Muscle layer of duodenum (tissue), 2 donors: ENCODE measurements around the gene LHFPL6.
A peak's percentile ranks its signal among the peaks of the same experiment; 100 is the strongest.

Experiments
- H3K27ac ChIP-seq: one replicate; pipeline ENCODE4 v1.7.0; 2013; ENCODE audit warnings: mild to moderate bottlenecking, low read length
- H3K27me3 ChIP-seq: one replicate; pipeline ENCODE4 v1.7.0; 2013; ENCODE audit warnings: low read depth, mild to moderate bottlenecking, control low read depth, low read length
- H3K36me3 ChIP-seq, 2 donors: one replicate each; pipeline ENCODE4 v1.7.0; 2013; ENCODE audit warnings: low read length in 2 of 2, control low read depth in 1 of 2, mild to moderate bottlenecking in 1 of 2; ENCODE audit not compliant: insufficient read depth in 2 of 2, control insufficient read depth in 1 of 2
- H3K4me1 ChIP-seq, 2 donors: one replicate each; pipeline ENCODE4 v1.7.0; 2013; ENCODE audit warnings: low read length in 2 of 2, mild to moderate bottlenecking in 2 of 2, control low read depth in 1 of 2, moderate library complexity in 1 of 2; ENCODE audit not compliant: insufficient read depth in 2 of 2, control insufficient read depth in 1 of 2
- H3K4me3 ChIP-seq, 2 donors: one replicate each; pipeline ENCODE4 v1.7.0; 2013; ENCODE audit warnings: low read length in 2 of 2, low read depth in 1 of 2, mild to moderate bottlenecking in 1 of 2
- H3K9me3 ChIP-seq, 2 donors: one replicate each; pipeline ENCODE4 v1.7.0; 2013; ENCODE audit warnings: low read length in 2 of 2, control low read depth in 1 of 2, mild to moderate bottlenecking in 1 of 2; ENCODE audit not compliant: control insufficient read depth in 1 of 2
- donor health status: healthy.

The LHFPL6 gene

GRCh38 chr13:39457274-39457673, 145.7 kb downstream of the LHFPL6 start:
- Histone ChIP-seq H3K4me1 (peaks cover 5 to 9% of the 10 kb centered on the region in 2 donors), H3K27me3 (no peaks in the 10 kb centered on the region), H3K9me3 (peaks cover 0 to 4% of the 10 kb centered on the region in 2 donors), H3K27ac (no peak overlapping the region), H3K36me3 (no peaks in the 10 kb centered on the region), H3K4me3 (no peak overlapping the region)

GRCh38 chr13:39455521-39456175, 147.3 kb downstream of the LHFPL6 start:
- no peak overlapping the region for H3K27ac ChIP-seq

GRCh38 chr13:39452834-39453233, 150.2 kb downstream of the LHFPL6 start:
- Histone ChIP-seq H3K27ac (no peak overlapping the region), H3K36me3 (no peaks in the 10 kb centered on the region), H3K4me1 (peaks cover 20 to 26% of the 10 kb centered on the region in 2 donors), H3K9me3 (peaks cover 0 to 4% of the 10 kb centered on the region in 2 donors), H3K27me3 (no peaks in the 10 kb centered on the region), H3K4me3 (no peak overlapping the region)

More at GRCh38 chr13:39455521-39456175, 147.3 kb downstream of the LHFPL6 start:
- H3K27me3 ChIP-seq = no peaks in the 10 kb centered on the region
- H3K9me3 ChIP-seq = peaks cover 0 to 4% of the 10 kb centered on the region in 2 donors
- H3K4me3 ChIP-seq = no peak overlapping the region
- peaks cover 14 to 17% of the 10 kb centered on the region in 2 donors for H3K4me1 ChIP-seq
- H3K36me3 ChIP-seq = no peaks in the 10 kb centered on the region

GRCh38 chr13:39452417-39452816, 150.6 kb downstream of the LHFPL6 start:
- peaks cover 20 to 26% of the 10 kb centered on the region in 2 donors for H3K4me1 ChIP-seq
- H3K27me3 ChIP-seq = no peaks in the 10 kb centered on the region
- H3K27ac ChIP-seq = peak overlapping the region; percentile 21
- H3K4me3 ChIP-seq = no peak overlapping the region
- H3K36me3 ChIP-seq = no peaks in the 10 kb centered on the region
- peaks cover 0 to 4% of the 10 kb centered on the region in 2 donors for H3K9me3 ChIP-seq

- Histone ChIP-seq H3K36me3 (no peaks in the 10 kb centered on the region), H3K4me3 (no peak overlapping the region), H3K4me1 (peaks cover 20 to 26% of the 10 kb centered on the region in 2 donors), H3K27ac (peak overlapping the region; percentile 21), H3K9me3 (no peaks in the 10 kb centered on the region), H3K27me3 (no peaks in the 10 kb centered on the region)
Observed at GRCh38 chr13:39451860-39452301, 151.1 kb downstream of the LHFPL6 start.

- peak overlapping the region; percentile 21 for H3K27ac ChIP-seq
- H3K4me1 ChIP-seq = peaks cover 20 to 27% of the 10 kb centered on the region in 2 donors
Observed at GRCh38 chr13:39451301-39451700, 151.7 kb downstream of the LHFPL6 start.

GRCh38 chr13:39450176-39450575, 152.8 kb downstream of the LHFPL6 start:
- Histone ChIP-seq H3K36me3 (no peaks in the 10 kb centered on the region), H3K4me3 (no peak overlapping the region), H3K4me1 (peaks cover 20 to 30% of the 10 kb centered on the region in 2 donors), H3K27ac (no peak overlapping the region), H3K27me3 (no peaks in the 10 kb centered on the region), H3K9me3 (no peaks in the 10 kb centered on the region)

More at GRCh38 chr13:39451301-39451700, 151.7 kb downstream of the LHFPL6 start:
- Histone ChIP-seq H3K9me3 (no peaks in the 10 kb centered on the region), H3K27me3 (no peaks in the 10 kb centered on the region), H3K4me3 (no peak overlapping the region), H3K36me3 (no peaks in the 10 kb centered on the region)

- no peak overlapping the region for H3K27ac ChIP-seq
- no peak overlapping the region for H3K4me3 ChIP-seq
- peaks cover 20 to 30% of the 10 kb centered on the region in 2 donors for H3K4me1 ChIP-seq
- no peaks in the 10 kb centered on the region for H3K36me3 ChIP-seq
- no peaks in the 10 kb centered on the region for H3K9me3 ChIP-seq
- no peaks in the 10 kb centered on the region for H3K27me3 ChIP-seq
Observed at GRCh38 chr13:39448834-39449233, 154.2 kb downstream of the LHFPL6 start.

- no peak overlapping the region for H3K27ac ChIP-seq
- peaks cover 11 to 16% of the 10 kb centered on the region in 2 donors for H3K4me1 ChIP-seq
- no peaks in the 10 kb centered on the region for H3K36me3 ChIP-seq
- H3K9me3 ChIP-seq = no peaks in the 10 kb centered on the region
- H3K4me3 ChIP-seq = no peak overlapping the region
- no peaks in the 10 kb centered on the region for H3K27me3 ChIP-seq
Observed at GRCh38 chr13:39446865-39447264, 156.1 kb downstream of the LHFPL6 start.

- Histone ChIP-seq H3K36me3 (no peaks in the 10 kb centered on the region), H3K27me3 (no peaks in the 10 kb centered on the region), H3K9me3 (no peaks in the 10 kb centered on the region), H3K27ac (no peak overlapping the region), H3K4me1 (peaks cover 6 to 12% of the 10 kb centered on the region in 2 donors), H3K4me3 (no peak overlapping the region)
Observed at GRCh38 chr13:39444866-39445265, 158.1 kb downstream of the LHFPL6 start.

GRCh38 chr13:39433651-39434050, 169.3 kb downstream of the LHFPL6 start:
- Histone ChIP-seq H3K9me3 (peaks cover 0 to 10% of the 10 kb centered on the region in 2 donors), H3K27ac (no peak overlapping the region), H3K4me3 (no peak overlapping the region), H3K4me1 (no peaks in the 10 kb centered on the region), H3K36me3 (no peaks in the 10 kb centered on the region), H3K27me3 (no peaks in the 10 kb centered on the region)

GRCh38 chr13:39432196-39432595, 170.8 kb downstream of the LHFPL6 start:
- Histone ChIP-seq H3K27ac (no peak overlapping the region), H3K27me3 (no peaks in the 10 kb centered on the region), H3K9me3 (peaks cover 0 to 3% of the 10 kb centered on the region in 2 donors)

More at GRCh38 chr13:39432196-39432595, 170.8 kb downstream of the LHFPL6 start:
- Histone ChIP-seq H3K36me3 (no peaks in the 10 kb centered on the region), H3K4me1 (no peaks in the 10 kb centered on the region), H3K4me3 (no peak overlapping the region)
